HG03439 (cell line): ENCODE results near the gene ALPP.
"Not testable (repeated sequence)": the region's sequence is repeated elsewhere in the genome, so short reads cannot be mapped to it uniquely, and the experiment has no call there.

Source experiments
- ATAC-seq: cut with Tn5 transposase; IDR thresholded peaks from one replicate; pipeline ENCODE4 v1.9.1; 2021; ENCODE audit warnings: mild to moderate bottlenecking, moderate library complexity; ENCODE audit not compliant: unreplicated experiment

Gene ALPP

GRCh38 chr2:232419245-232420072 is 40.9 kb downstream of the ALPP start:
- no peak for ATAC-seq

GRCh38 chr2:232420073-232420454 is 41.5 kb downstream of the ALPP start:
- no peak for ATAC-seq

GRCh38 chr2:232420463-232421188 is 42.1 kb downstream of the ALPP start:
- no peak for ATAC-seq

GRCh38 chr2:232421189-232421785 is 42.7 kb downstream of the ALPP start:
- ATAC-seq: no peak

- no peak for ATAC-seq
These were observed 43.5 kb downstream of the ALPP start for GRCh38 chr2:232422051-232422450.

GRCh38 chr2:232422996-232423395 is 44.4 kb downstream of the ALPP start:
- not testable (repeated sequence) for ATAC-seq

GRCh38 chr2:232423407-232423806 is 44.9 kb downstream of the ALPP start:
- not testable (repeated sequence) for ATAC-seq

GRCh38 chr2:232431705-232432590 is 53.4 kb downstream of the ALPP start:
- no peak for ATAC-seq
